Tibial nerve (tissue), 4 donors: Measurements from ENCODE around the gene DYDC1. TPM values are rescaled to one million over a fixed set of nuclear protein-coding genes. Genes with fewer than 3 reads are reported as not detected.

Experiments used
- DNase-seq, 2 donors: peaks; one replicate each; pipeline ENCODE4 v3.0.0-alpha.2; 2019; ENCODE audit warnings: low spot score in 2 of 2
- H3K27ac ChIP-seq, 4 donors: fragments of 200-600 bp; sonication (generic) in 3 of 4; one replicate each; pipeline ENCODE4 v1.5.1; 2017 to 2019; ENCODE audit warnings: mild to moderate bottlenecking in 1 of 4
- H3K27me3 ChIP-seq, 2 donors: fragments of 200-600 bp; sonication (generic) in 1 of 2; one replicate each; pipeline versions ENCODE4 v1.5.1 to v1.6.0; 2017 to 2019
- H3K36me3 ChIP-seq, 3 donors: fragments of 200-600 bp; sonication (generic); one replicate each; pipeline ENCODE4 v1.5.1; 2018 to 2019
- H3K4me1 ChIP-seq, 4 donors: fragments of 200-600 bp; sonication (generic) in 3 of 4; one replicate each; pipeline ENCODE4 v1.5.1; 2017 to 2019
- H3K4me3 ChIP-seq, 4 donors: fragments of 200-600 bp; sonication (generic) in 3 of 4; one replicate each; pipeline ENCODE4 v1.5.1; 2017 to 2019; ENCODE audit warnings: mild to moderate bottlenecking in 1 of 4, moderate library complexity in 1 of 4
- H3K9me3 ChIP-seq, 4 donors: fragments of 200-600 bp; sonication (generic) in 3 of 4; one replicate each; pipeline ENCODE4 v1.5.1; 2017 to 2019
- EP300 ChIP-seq, 2 donors: sonication (generic); formaldehyde crosslinking; IDR thresholded peaks; one replicate each; pipeline ENCODE4 v1.6.1; 2017; ENCODE audit warnings: antibody characterized with exemption in 2 of 2, mild to moderate bottlenecking in 1 of 2
- POLR2A ChIP-seq, 2 donors: fragments of 450-650 bp; IDR thresholded peaks; one replicate each; pipeline ENCODE4 v1.6.1; 2017; ENCODE audit warnings: antibody characterized with exemption in 2 of 2, mild to moderate bottlenecking in 2 of 2, moderate library complexity in 2 of 2
- WGBS, 2 donors: methylation state at CpG; one replicate each; pipeline ENCODE4 v1.1.5; 2018; 5-methylcytosine and 5-hydroxymethylcytosine counted together
- total RNA-seq, 4 donors: library from RNA; depleted of rRNA; stranded (reverse); fragments of >200 nt; gene quantifications; one replicate each; pipeline ENCODE4 v1.1.0, GENCODE V29; 2016
- TF ChIP-seq, protein P1 (sequence below), 5 experiments: fragments of 200-600 bp in 3 of 5; fragments of 450-650 bp in 2 of 5; sonication (generic) in 3 of 5; IDR thresholded peaks; one replicate each; pipeline ENCODE4 v1.5.1; 2016 to 2019; ENCODE audit warnings: antibody characterized with exemption in 5 of 5, mild to moderate bottlenecking in 3 of 5, moderate library complexity in 2 of 5

Gene DYDC1
- total RNA-seq, 4 donors from 2014 or later: not detected

DNA sequence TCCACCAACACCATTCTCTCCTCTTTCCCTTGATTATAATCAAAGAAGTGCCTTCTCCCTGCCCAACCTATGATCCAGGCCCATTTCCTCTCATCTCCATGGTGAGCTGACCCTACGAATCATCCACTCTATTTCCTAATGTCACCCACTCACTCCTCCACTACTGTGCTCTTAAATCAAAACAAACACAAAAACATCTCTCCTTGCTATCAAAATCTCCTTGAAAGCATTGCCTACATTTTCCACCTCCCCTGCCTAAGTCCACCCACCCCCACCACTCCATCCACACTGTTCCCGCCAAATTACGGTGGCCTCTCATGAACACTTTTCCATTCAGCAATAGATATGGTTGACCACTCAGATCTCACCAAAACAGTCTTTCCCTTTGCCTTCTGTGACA lies 5.3 kb downstream of the DYDC1 start:
- Histone ChIP-seq H3K27ac (no peak overlapping the region), H3K36me3 (no peaks in the 10 kb centered on the region), H3K4me3 (no peak overlapping the region), H3K27me3 (peaks cover 0 to 18% of the 10 kb centered on the region in 2 donors), H3K9me3 (no peaks in the 10 kb centered on the region), H3K4me1 (peaks cover 0 to 3% (median 2%) of the 10 kb centered on the region in 4 donors)
- TF ChIP-seq, protein P1, sequence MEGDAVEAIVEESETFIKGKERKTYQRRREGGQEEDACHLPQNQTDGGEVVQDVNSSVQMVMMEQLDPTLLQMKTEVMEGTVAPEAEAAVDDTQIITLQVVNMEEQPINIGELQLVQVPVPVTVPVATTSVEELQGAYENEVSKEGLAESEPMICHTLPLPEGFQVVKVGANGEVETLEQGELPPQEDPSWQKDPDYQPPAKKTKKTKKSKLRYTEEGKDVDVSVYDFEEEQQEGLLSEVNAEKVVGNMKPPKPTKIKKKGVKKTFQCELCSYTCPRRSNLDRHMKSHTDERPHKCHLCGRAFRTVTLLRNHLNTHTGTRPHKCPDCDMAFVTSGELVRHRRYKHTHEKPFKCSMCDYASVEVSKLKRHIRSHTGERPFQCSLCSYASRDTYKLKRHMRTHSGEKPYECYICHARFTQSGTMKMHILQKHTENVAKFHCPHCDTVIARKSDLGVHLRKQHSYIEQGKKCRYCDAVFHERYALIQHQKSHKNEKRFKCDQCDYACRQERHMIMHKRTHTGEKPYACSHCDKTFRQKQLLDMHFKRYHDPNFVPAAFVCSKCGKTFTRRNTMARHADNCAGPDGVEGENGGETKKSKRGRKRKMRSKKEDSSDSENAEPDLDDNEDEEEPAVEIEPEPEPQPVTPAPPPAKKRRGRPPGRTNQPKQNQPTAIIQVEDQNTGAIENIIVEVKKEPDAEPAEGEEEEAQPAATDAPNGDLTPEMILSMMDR (IDR thresholded peaks at IDR 0.05): no peak
- no peak for TF ChIP-seq POLR2A (IDR thresholded peaks at IDR 0.05)
- no peak for TF ChIP-seq EP300 (IDR thresholded peaks at IDR 0.05)
- DNase-seq: no peak
- WGBS, 2 donors: 91% methylated on average over 3 of the region's 3 CpGs

DNA sequence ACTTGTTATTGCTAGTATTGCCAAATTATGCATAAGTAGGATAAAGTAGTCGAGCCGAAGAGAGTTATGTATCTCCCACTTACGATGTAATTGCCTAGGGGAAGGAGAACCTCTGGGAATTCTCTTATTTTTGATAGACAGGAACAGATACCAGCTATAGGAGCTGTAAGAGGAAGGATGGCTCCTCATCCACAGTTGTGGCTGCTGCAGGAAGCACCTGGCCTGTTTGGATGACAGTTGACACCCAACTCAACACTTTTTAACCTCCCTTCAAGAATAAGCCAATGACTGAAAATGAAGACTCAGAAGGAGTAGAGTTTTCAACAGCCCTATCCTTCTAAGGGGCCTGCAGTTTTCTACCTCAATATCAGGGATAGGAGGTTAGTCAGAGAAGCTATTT lies 6.3 kb downstream of the DYDC1 start:
- no peak overlapping the region for H3K27ac ChIP-seq
- no peaks in the 10 kb centered on the region for H3K36me3 ChIP-seq
- 87 to 91% methylated on average over 3 of the region's 3 CpGs for WGBS, 2 donors
- H3K4me1 ChIP-seq: no peaks in the 10 kb centered on the region
- TF ChIP-seq EP300 (IDR thresholded peaks at IDR 0.05) (no peak), POLR2A (IDR thresholded peaks at IDR 0.05) (no peak)
- TF ChIP-seq, protein P1 (IDR thresholded peaks at IDR 0.05): no peak
- DNase-seq: no peak
- no peak overlapping the region for H3K4me3 ChIP-seq
- no peaks in the 10 kb centered on the region for H3K9me3 ChIP-seq
- peaks cover 0 to 13% of the 10 kb centered on the region in 2 donors for H3K27me3 ChIP-seq

DNA sequence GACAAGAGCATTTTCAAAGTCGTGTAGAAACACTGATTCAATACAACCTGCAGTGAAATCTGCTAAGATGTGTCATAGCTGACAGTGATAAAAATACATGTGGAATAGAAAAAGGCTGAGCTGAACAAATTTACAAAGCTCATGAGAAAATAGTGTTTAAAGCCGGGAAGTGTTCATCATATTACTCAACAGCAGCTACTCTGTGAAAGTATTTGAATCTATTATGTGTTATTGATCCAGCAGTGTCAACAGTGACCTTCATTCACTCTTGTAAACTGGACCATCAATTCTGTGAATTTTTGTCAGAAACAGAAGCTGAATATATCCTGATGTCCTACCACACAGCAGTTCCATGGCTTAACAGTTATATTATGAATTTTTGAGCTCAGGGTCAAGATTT lies 11.6 kb downstream of the DYDC1 start:
- TF ChIP-seq, protein P1 (IDR thresholded peaks at IDR 0.05): no peak
- TF ChIP-seq POLR2A (IDR thresholded peaks at IDR 0.05) (no peak), EP300 (IDR thresholded peaks at IDR 0.05) (no peak)
- Histone ChIP-seq H3K9me3 (no peaks in the 10 kb centered on the region), H3K27ac (no peak overlapping the region), H3K27me3 (no peaks in the 10 kb centered on the region), H3K4me1 (no peaks in the 10 kb centered on the region), H3K36me3 (no peaks in the 10 kb centered on the region), H3K4me3 (no peak overlapping the region)
- DNase-seq: no peak
- 53 to 66% methylated on average over 2 of the region's 2 CpGs for WGBS, 2 donors

DNA sequence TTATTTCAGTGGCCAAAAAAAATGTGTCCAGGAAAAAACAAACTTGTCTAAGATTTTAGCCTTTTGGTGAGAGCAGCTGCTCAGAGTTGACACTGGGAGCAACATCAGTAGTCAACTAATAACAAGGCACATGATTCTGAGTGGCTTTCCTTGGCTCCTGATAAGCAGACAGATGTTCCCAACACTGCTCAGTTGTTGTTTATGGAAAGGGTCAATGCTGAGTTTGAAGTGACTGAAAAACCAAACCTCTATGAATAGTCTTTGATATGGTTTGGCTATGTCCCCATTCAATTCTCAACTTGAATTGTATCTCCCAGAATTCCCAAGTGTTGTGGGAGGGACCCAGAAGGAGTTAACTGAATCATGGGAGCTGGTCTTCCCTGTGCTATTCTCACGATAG lies 12.3 kb downstream of the DYDC1 start:
- WGBS, 2 donors: 56 to 89% methylated on average over 1 of the region's 1 CpG
- Histone ChIP-seq H3K9me3 (no peaks in the 10 kb centered on the region), H3K4me3 (no peak overlapping the region), H3K4me1 (no peaks in the 10 kb centered on the region), H3K36me3 (no peaks in the 10 kb centered on the region), H3K27ac (no peak overlapping the region), H3K27me3 (no peaks in the 10 kb centered on the region)
- no peak for DNase-seq
- TF ChIP-seq POLR2A (IDR thresholded peaks at IDR 0.05): no peak
- TF ChIP-seq, protein P1 (IDR thresholded peaks at IDR 0.05): no peak
- no peak for TF ChIP-seq EP300 (IDR thresholded peaks at IDR 0.05)

DNA sequence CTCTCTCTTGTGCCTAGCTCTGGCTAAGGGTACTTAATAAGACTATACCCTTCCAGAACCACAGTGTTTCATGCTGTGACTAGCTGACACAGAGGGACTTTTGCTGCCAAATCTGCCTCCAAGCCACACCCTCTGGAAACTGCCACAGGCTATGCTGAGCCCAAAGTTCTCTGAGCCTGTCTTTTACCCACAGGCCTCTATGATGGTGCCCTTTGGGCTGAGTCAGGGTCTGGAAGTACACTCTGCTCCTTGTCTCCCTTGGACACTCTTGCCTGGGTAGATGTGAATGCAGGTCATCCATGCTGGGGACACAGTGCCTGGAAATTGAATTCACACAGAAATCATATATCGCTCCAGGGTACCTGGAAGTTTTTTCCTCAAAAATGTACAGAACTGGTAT lies 22.6 kb downstream of the DYDC1 start:
- no peak for DNase-seq
- no peaks in the 10 kb centered on the region for H3K36me3 ChIP-seq
- H3K9me3 ChIP-seq: no peaks in the 10 kb centered on the region
- no peak overlapping the region for H3K27ac ChIP-seq
- TF ChIP-seq, protein P1 (IDR thresholded peaks at IDR 0.05): no peak
- TF ChIP-seq EP300 (IDR thresholded peaks at IDR 0.05) (no peak), POLR2A (IDR thresholded peaks at IDR 0.05) (no peak)
- no peaks in the 10 kb centered on the region for H3K4me1 ChIP-seq
- no peaks in the 10 kb centered on the region for H3K27me3 ChIP-seq
- H3K4me3 ChIP-seq: no peak overlapping the region
- 95 to 100% methylated on average over 1 of the region's 1 CpG for WGBS, 2 donors
